ENCODE results near the gene ENTPD8.
"Not testable (repeated sequence)": the region's sequence is repeated elsewhere in the genome, so short reads cannot be mapped to it uniquely, and the experiment has no call there.

ENTPD8 gene

DNA sequence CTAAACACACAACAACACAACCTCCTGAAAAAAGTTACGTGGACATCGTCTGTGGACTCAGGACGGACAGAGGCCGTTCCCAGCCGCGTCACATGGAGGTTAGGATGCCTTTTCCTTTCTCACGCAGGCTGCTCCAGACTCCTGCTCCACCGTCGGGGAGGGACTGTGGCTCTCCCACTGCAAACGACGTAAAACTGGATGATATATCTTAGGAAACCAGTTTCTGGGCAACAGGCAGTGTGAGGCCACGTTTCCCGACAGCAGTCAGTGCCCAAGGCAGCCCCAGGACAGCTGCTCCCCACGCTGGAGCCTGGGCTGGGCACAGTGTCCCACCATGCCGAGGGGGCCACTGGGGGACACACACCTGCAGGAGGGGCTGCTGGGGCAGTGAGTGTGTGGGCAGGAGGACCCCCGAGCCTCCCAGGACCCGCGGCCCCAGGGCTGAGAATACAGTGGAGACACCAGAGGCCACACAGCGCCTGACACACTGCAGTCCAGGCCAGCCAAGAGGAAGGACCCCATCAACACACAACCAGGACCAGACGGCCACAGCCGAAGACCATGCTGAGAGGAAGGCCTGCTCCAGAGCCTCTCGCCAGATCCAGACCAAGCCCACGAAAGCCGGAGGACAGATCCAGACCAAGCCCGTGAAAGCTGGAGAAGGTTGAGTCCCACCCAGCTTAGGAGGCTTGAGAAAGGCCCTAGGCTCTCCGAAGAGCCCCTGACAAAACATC is 44.4 kb downstream of the ENTPD8 start:
- no peak for DNase-seq (ENCODE audit: insufficient read length, low spot score)
- no peak for FAIRE-seq

DNA sequence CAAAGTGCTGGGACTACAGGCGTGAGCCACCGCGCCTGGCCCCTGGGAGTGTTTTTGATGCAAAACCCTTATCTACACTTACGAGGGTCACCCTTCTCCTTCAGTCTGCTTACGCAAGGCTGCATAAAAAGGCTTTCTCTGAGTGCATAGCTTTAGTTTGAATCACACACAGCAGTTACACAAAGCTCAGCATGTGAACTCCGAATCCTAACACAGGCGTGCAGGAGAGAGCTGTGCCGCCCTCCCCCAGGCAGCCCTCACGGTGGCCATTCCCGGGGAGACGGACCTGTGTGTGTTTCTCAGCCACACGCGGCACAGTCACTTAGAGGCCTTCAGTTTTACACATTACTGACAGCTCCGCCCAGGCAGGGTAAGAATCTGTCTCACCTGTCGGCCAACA is 44.9 kb downstream of the ENTPD8 start:
- DNase-seq (ENCODE audit: insufficient read length, low spot score) = no peak
- FAIRE-seq = no peak

DNA sequence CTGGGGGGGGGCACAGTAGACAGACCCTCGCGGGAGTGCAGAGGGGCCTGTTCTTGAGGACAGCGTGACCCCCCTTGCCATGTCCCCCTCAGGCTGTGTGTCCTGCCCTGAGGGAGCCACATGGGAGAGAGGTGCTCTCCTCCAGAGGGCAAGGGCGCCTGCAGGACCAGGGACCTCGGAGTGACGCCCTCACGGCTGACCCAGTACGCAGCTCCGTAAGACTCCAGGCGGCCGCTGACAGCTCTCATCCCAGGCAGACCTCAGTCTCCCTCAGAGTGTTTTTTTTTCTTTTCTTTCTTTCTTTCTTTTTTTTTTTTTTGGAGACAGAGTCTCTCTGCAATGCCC is 45.5 kb downstream of the ENTPD8 start:
- no peak for FAIRE-seq
- DNase-seq (ENCODE audit: insufficient read length, low spot score) = no peak

DNA sequence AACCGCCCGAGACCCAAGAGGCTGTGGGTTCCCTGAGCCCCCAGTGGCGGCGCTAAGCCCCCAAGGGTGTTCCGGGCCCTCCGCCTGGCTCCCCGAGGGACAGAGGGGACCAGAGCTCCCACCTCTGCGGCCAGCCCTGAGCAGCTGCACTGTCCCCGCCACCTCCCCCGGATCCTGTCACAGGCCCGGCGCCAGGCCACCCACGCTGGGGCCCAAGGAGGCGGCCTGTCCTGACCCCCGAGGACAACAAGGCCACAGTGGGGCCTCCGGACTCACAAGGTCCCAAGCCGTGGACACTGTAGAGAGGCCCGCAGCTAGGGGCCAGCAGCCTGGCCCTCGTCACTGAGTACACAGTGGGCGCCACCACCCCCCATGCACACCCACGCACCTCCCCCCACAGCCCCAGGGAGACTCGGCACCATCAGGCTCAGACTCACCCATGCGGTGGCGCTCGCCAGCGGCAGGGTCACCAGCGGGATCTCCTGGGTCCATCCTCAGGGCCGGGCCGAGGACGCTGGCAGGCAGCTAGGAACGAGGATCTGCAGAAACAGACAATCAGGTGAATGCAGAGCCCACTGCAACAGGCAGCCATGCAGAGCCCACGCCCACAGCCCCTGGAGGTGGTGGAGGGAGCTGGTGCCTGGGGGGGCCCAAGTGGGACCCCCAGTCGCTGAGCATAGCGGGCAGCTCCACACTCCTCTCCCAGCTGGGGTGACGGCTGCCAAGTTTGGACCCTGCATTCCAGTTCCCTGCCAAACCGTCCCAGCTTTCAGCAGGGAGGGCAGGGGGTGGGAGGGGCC is 46.1 kb downstream of the ENTPD8 start:
- no peak for DNase-seq (ENCODE audit: insufficient read length, low spot score)
- FAIRE-seq = no peak

DNA sequence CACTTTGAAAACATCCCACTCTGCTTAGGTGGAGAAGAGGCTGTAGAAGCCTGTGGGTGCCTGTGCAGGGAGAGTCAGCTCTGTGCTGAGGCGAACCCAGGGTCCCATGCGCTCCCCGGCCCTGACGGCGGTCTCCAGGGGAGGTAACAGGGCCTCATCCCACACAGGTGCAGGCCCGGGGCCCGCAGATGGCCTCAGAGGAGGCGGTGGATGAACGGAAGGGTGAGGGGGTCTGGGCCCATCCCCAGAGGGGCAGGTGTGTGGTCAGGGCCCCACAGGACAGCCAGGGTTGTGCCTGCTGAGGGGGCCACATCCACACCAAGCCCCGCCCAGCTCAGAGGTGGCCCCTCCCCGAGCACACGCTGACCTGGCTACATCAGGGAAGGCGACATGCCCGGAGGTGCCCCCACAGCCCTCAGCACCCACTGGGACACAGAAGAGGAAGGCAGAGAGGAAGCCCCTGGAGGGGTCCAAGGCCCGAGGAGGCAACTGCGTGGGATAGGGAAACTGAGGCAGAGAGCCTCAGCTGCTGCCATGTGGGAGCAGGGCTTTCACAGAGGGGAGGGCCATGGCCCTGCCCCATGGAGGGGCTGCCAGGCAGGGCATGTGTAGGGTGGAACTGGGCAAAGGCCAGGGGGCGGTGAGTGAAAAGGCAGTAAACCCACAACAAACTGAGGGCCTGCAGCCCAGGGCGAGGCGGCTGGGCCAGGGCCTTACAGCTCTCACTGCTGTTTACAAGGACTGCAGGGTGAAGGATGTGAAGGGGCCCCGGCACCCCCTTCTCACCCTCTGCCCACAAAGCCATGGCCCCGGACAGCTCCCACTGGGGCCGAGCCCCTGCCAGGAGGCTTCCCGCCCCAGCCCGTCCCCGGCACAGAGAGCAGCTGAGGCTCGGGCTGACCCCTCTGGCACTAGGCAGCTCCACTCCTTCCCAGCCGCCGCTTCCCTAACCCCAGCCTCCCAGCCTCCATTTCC is 47.7 kb downstream of the ENTPD8 start:
- DNase-seq (ENCODE audit: insufficient read length, low spot score) = no peak
- no peak for FAIRE-seq

DNA sequence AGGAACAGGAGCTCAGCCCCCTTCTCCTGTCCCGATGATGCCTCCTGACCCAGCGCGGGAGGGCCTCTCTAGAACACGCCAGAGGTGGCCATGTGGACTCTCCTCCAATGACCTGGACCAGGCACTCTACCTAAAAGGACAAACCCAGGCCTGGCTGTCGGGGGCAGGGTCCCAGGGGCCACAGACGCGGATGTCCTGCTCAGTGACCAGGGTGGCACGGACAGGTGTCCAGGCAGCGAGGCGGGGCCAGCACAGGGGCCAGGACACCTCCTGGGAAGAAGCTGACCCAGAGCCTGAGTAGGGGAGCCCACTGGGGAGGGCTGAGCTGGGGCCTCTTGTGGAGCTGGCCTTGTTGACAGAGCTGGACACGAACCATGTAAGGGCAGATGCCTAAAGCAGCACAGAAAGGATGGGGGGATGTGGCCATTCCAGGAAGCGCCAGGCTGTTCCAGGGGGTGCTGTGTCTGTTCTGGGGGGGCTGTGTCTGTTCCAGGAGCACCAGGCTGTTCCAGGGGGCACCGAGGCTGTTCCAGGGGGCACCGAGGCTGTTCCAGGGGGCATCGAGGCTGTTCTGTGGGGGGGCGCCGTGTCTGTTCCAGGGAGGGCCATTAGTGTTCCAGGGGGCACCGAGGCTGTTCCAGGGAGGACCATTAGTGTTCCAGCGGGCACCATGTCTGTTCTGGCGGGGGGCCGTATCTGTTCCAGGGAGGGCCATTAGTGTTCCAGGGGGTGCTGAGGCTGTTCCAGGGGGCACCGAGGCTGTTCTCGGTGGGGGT is 48.7 kb downstream of the ENTPD8 start:
- FAIRE-seq (no peak), DNase-seq (ENCODE audit: insufficient read length, low spot score) (no peak)

DNA sequence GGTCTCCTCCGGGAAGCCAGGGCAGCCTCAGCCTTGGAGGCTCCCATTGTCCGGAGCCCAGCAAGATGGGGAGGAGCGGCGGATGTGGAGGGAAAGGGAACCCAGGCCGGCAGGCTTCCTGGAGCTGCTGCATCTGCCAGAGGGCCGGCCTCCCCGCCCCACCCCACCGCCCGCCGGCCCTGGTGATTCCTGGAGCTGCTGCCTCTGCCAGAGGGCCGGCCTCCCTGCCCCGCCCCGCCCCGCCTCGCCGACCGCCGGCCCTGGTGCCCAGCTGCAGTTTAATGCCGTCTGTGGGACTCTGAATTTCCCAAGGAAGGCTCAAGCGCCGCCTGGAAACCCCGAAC is 49.8 kb downstream of the ENTPD8 start:
- FAIRE-seq = no peak
- DNase-seq (ENCODE audit: insufficient read length, low spot score) = no peak

DNA sequence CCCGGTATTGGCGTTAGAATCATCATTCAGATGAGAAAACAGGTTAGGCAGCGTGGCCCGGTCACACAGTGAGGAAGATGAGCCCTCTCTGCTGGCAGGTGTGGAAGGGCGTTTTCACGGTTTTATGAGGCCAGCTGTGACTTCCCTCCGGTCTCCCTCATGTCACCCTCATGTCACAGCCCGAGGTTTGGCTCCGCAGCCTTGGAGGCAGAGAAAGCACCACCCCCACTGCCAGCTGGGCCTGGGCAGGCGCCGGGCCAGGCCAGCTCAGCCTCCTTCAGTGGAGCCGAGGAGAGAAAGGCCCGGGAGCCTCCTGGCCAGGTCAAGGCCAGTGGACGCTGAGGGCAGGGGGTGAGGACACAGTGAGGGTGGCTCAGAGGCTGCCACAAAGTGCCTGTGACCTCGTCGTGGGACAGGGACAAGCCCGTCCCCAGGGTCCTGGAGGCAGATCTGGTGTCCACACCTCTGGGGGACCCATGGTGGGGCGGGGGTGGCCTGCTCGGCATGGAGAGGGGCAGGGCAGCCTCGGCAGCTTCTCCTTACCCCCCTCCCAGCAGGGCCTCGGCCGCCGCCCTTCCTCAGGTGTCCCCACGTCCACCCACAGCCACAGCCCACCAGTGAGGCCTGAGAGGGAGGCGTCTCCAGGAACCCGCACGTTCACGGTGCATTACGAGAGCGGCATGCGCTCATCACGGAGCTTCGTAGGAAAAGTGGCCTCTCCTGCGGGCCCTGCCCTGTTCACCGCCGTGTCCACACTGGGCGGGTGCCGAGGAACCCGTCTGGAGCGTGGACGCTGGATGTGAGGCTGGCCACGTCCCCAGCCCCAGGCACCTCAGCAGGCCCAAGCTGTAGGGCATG is 50.4 kb downstream of the ENTPD8 start:
- FAIRE-seq = no peak

DNA sequence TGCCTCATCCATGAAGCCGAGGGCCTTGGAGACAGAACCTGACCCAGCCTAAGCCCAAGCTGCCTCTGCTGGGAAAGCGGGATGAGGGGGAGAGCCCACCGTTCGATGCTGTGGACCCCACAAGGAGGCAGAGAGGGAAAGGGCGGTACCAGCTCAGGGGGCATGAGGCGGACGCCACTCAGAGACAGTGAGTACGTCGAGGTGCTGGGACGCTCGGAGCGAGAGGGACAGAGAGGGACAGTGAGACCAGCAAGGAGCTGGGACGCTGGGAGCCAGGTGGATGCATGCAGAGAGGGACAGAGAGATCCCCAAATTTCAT is 51.8 kb downstream of the ENTPD8 start:
- FAIRE-seq (no peak), DNase-seq (ENCODE audit: insufficient read length, low spot score) (no peak)

More for the DNA sequence above, 50.4 kb downstream of the ENTPD8 start:
- DNase-seq (ENCODE audit: insufficient read length, low spot score) = no peak

DNA sequence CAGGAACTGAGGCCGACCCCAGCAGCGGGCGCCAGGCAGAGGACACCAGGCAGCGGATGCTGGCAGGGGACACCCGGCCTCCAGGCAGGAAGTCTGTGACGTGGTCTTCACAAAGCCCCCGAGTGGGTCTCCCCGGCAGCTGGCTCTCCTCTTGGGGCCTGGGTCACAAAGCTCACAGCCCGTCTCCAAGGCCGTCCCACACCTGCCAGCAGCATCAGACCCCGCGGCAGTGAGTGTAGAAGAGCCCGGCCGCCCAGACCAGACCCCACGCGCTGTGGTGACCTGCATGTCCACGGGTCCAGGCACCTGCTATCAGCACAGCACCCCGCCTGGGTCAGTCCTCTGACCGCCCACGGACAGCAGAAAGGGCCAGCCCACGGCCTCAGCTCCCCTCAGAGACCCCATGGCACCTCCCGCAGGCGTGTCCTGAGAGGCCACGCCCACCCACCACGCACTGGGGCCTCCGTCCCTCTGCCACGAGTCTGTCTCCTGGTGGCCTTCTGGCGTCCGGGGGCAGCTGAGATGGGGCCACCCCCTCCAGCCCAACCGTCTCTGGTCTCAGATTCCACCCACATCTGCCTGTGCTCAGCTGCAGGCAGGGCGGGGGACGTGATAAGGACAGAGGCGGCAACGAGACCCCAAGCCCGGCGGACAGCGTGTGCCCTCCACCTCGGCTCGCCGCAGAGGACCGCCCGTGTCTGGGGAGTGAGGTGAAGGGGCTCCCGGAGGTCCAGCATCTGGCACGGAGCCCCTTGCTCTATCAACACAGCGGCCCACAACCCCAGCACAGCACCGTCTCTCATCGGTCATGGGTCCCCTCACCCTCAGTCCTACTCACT is 52.3 kb downstream of the ENTPD8 start:
- FAIRE-seq = no peak

DNA sequence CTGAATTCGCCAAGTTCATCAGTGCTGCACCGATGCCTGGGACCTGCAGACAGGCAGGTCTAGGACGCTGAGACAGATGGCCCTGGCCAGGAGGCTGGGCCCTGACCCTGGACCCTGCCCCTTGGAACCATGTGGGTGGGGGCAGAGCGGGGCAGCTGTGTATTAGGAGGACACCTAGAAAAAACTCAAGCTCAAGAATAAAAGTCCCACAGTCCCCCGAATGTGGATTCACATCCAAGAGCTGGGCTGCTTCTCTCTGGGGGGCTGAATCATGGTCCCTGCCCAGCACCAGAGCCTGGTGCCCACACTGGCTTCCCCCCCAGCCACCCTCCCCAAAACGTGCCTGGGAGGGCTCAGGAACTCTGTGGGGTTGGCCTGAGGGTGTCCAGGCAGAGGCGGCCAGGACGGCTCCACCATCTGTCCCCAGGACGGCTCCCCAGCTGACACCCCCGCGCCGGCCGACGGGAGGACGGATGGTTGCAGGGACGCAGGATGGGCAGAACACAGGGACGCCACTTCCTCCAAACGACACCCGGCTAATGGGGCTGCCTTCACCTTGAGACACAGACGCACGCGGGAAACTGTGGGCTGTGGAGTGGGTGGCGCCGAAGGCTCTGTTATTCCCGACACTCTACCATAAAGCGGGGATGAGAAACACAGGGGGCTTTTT is 53.1 kb downstream of the ENTPD8 start:
- FAIRE-seq (no peak), DNase-seq (ENCODE audit: insufficient read length, low spot score) (no peak)

More for the DNA sequence above, 52.3 kb downstream of the ENTPD8 start:
- no peak for DNase-seq (ENCODE audit: insufficient read length, low spot score)

DNA sequence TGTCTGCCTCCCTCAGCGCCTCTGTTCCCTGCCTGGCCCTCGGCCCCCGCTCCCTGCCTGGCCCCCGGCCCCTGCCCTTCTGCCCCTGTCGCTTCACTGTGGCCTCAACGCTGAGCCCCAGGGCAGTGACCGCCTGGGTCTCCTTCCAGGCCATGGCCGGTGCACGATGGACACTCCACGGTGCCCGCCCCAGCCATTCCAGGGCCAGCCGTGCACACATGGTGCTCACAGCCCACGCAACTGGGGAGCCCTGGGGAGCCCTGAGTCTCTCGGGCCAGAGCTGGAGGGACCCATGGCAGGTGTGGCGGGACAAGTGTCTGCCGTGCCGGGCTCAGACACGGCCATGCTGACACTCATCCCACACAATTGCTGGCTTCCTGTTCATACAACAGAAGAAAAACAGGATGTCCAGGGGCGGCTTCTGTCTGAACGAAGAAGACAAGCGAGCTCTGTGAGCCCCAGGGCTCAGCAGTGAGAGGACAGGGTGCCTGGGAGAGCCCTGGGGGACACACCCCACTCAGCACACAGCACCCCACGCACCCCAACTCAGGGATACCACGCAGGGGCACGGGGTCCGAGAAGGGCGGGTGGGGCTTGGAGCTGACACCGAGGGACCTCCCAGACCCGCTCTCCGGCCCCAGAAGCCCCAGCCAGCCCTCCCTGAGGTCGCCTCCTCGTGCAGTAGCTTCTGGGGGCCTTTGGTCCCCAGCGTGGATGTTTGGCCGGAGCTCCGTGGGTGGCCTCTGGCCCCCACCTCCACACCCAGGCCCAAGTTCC is 53.9 kb downstream of the ENTPD8 start:
- DNase-seq (ENCODE audit: insufficient read length, low spot score) (no peak), FAIRE-seq (no peak)

DNA sequence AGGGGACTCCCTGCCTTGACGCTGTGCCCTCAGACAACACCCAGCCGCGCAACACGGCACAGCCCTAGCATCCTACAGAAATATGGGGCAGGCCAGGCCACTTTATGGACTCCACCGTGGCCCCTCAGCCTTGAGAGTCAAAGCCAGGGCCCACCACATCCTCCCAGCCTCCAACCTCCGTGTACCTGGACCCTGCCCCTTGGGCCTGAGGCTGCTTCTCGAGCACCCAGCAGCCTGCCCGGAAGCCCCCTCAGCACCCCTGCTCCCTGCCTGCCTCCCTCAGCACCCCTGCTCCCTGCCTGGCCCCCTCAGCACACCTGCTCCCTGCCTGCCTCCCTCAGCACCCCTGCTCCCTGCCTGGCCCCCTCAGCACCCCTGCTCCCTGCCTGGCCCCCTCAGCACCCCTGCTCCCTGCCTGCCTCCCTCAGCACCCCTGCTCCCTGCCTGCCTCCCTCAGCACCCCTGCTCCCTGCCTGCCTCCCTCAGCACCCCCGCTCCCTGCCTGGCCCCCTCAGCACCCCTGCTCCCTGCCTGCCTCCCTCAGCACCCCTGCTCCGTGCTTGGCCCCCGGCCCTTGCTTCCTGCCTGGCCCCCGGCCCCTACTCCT is 54.5 kb downstream of the ENTPD8 start:
- FAIRE-seq = not testable (repeated sequence)

DNA sequence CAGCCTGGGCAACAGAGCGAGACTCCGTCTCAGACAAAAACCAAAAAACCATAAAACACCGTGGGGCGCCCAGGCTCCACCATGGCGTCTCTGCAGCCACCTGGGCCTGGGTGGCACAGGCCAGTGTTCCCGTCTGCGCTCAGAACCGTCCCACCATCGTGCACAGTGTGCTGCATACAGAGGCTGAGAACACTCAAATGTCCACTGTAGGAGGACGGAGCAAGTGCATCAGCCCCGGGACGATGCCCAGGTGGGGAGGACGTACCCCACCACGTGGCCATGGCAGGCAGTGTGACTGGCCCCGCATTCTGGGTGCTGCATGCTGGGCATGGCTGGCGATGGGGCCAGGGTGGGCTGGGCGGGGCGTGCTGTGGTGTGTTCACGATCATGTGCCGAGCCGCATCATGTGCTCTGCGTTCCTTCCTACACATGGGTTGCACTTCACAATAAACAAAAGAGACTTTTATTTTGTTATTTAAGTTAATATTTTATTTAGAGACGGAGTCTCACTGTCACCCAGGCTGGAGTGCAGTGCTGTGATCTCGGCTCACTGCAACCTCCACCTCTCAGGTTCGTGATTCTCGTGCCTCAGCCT is 56.0 kb downstream of the ENTPD8 start:
- DNase-seq (ENCODE audit: insufficient read length, low spot score) (no peak), FAIRE-seq (no peak)

More for the DNA sequence above, 54.5 kb downstream of the ENTPD8 start:
- not testable (repeated sequence) for DNase-seq (ENCODE audit: insufficient read length, low spot score)
